Measurements from ENCODE around the gene MICALL2.

DNA sequence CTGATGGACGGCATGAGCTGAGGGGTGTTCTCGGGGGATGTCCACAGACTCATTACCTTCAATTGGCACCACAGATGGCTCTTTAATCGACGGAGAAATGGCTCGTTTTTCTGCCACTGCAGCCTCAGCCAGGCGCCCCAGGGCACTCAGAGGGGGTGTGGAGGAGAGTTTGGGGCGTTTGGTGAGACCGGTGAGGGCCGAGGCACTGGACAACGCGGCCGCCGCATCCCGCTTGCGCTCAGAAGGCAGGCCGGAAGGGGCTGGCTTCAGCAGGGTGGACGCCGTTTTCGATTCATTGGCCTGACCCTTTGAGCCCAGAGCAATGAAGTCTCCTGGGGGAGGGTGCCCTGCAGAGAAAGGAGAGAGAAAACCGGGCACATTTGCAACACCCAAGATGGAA, 43.6 kb upstream of the MICALL2 start:
- TF ChIP-seq, protein P1, sequence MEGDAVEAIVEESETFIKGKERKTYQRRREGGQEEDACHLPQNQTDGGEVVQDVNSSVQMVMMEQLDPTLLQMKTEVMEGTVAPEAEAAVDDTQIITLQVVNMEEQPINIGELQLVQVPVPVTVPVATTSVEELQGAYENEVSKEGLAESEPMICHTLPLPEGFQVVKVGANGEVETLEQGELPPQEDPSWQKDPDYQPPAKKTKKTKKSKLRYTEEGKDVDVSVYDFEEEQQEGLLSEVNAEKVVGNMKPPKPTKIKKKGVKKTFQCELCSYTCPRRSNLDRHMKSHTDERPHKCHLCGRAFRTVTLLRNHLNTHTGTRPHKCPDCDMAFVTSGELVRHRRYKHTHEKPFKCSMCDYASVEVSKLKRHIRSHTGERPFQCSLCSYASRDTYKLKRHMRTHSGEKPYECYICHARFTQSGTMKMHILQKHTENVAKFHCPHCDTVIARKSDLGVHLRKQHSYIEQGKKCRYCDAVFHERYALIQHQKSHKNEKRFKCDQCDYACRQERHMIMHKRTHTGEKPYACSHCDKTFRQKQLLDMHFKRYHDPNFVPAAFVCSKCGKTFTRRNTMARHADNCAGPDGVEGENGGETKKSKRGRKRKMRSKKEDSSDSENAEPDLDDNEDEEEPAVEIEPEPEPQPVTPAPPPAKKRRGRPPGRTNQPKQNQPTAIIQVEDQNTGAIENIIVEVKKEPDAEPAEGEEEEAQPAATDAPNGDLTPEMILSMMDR (tag by site-specific recombination; IDR thresholded peaks at IDR 0.05), result no peak
- no peak for TF ChIP-seq ZNF473 (tag by site-specific recombination; IDR thresholded peaks at IDR 0.05)
- TF ChIP-seq ZNF274 (IDR thresholded peaks at IDR 0.05; ENCODE audit: low read length), result no peak
- no peak for TF ChIP-seq ZNF274 (tag by site-specific recombination; IDR thresholded peaks at IDR 0.05; ENCODE audit: borderline replicate concordance)
- TF ChIP-seq ZNF76 (tag by site-specific recombination; IDR thresholded peaks at IDR 0.05; ENCODE audit: borderline replicate concordance, low read depth), result no peak
- no peak for TF ChIP-seq KLF16 (tag by site-specific recombination; IDR thresholded peaks at IDR 0.05)
- no peak for TF ChIP-seq KLF10 (tag by site-specific recombination; IDR thresholded peaks at IDR 0.05)
- no peak for TF ChIP-seq ZSCAN30 (tag by site-specific recombination; IDR thresholded peaks at IDR 0.05)
- TF ChIP-seq, protein P2, sequence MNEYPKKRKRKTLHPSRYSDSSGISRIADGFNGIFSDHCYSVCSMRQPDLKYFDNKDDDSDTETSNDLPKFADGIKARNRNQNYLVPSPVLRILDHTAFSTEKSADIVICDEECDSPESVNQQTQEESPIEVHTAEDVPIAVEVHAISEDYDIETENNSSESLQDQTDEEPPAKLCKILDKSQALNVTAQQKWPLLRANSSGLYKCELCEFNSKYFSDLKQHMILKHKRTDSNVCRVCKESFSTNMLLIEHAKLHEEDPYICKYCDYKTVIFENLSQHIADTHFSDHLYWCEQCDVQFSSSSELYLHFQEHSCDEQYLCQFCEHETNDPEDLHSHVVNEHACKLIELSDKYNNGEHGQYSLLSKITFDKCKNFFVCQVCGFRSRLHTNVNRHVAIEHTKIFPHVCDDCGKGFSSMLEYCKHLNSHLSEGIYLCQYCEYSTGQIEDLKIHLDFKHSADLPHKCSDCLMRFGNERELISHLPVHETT (tag by site-specific recombination; IDR thresholded peaks at IDR 0.05), result no peak

All from HEK293 (cell line).